ENCODE measurements around the gene OGG1.

DNA sequence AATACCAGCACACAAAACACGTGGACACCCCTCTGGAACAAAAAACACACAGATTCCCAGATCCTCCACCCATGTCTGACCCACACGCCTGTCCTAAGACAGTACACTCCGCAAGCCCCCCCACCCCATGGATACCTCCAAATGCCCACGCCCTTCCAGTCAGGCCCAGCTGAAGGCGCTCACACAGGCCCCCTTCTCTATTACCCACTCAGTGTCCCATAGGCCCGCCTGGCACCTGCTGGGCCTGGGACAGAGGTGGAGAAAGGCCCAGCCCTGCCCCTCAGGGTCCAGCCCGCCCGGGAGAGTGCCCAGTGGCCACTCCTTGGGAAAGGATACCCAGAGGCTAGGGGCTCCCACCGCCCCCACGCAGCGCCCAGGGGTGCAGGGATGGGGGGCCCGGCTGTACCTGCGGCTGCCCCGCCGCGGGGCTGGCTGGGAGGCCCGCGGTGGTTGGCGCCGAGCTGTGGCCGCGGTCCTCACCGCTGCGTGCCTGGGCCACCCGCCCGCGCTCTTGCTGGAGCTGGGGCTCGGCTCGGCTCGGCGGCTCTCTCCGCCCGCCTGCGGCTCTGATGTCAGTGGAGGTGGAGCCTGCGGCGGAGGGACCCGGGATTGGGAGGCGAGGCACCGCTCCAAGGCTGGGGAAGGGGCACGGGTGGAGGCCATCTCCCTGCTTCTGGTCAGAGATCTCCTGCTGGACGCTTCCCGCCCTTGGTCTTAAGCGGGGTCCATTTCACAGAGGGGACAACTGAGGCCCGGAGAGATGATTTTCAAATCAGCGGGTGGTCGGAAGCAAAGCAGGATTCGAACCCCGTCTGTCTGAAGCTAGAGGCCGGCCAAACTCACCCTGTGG lies 19.9 kb downstream of the OGG1 start, which contains the start of gene CAMK1:
- TF ChIP-seq, protein P1, sequence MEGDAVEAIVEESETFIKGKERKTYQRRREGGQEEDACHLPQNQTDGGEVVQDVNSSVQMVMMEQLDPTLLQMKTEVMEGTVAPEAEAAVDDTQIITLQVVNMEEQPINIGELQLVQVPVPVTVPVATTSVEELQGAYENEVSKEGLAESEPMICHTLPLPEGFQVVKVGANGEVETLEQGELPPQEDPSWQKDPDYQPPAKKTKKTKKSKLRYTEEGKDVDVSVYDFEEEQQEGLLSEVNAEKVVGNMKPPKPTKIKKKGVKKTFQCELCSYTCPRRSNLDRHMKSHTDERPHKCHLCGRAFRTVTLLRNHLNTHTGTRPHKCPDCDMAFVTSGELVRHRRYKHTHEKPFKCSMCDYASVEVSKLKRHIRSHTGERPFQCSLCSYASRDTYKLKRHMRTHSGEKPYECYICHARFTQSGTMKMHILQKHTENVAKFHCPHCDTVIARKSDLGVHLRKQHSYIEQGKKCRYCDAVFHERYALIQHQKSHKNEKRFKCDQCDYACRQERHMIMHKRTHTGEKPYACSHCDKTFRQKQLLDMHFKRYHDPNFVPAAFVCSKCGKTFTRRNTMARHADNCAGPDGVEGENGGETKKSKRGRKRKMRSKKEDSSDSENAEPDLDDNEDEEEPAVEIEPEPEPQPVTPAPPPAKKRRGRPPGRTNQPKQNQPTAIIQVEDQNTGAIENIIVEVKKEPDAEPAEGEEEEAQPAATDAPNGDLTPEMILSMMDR (IDR thresholded peaks at IDR 0.05), result no peak
- TF ChIP-seq POLR2A (IDR thresholded peaks at IDR 0.05), result peak; percentile 80 to 94

Data from adrenal gland (tissue), 5 donors.